ENCODE data around the gene KIF17.

DNA sequence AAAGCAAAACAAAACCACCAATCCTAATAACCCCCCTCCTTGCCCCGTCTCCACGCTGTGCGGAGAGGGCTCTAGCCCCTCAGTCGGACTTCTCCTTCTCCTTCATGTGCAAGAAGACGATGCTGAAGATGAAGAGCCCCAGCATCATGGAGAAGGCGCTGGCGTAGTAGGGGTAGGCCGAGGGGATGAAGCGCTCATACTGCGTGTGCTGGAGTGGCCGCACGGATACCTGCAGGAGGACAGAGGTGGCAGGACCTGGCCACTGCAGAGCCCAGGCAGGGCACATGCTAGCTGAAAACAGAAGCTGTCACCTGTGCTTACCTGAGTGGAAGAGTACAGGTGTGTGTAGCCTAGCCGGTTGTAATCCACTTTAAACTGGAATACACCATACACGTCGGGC lies 65.5 kb downstream of the KIF17 start:
- TF ChIP-seq CTCF (IDR thresholded peaks at IDR 0.05): no peak
- no peak for TF ChIP-seq POLR2AphosphoS5 (IDR thresholded peaks at IDR 0.05)
- TF ChIP-seq POLR2A (IDR thresholded peaks at IDR 0.05): no peak
- TF ChIP-seq EP300 (IDR thresholded peaks at IDR 0.05; ENCODE audit: low read depth): no peak
